GM19463 (cell line): ENCODE measurements around the gene WNT3.
"Not testable (repeated sequence)": the region's sequence is repeated elsewhere in the genome, so short reads cannot be mapped to it uniquely, and the experiment has no call there.

ENCODE experiments used
- ATAC-seq: cut with Tn5 transposase; IDR thresholded peaks from one replicate; pipeline ENCODE4 v1.9.1; 2021; ENCODE audit warnings: mild to moderate bottlenecking, moderate library complexity; ENCODE audit not compliant: unreplicated experiment

The WNT3 gene

GRCh38 chr17:46818316-46818928 is at the start of gene WNT3:
TSS of gene WNT3 (minus strand) at chr17:46818692. CDS start at chr17:46818597, 95 bp downstream.
- no peak for ATAC-seq

- no peak for ATAC-seq
These were observed 48.3 kb upstream of the WNT3 start for GRCh38 chr17:46866747-46867146.

GRCh38 chr17:46866325-46866724 is 47.8 kb upstream of the WNT3 start:
- ATAC-seq, result no peak

- no peak for ATAC-seq
These were observed 46.6 kb upstream of the WNT3 start for GRCh38 chr17:46865100-46865499.

GRCh38 chr17:46863383-46864121 is 45.1 kb upstream of the WNT3 start:
- no peak for ATAC-seq

GRCh38 chr17:46862949-46863348 is 44.5 kb upstream of the WNT3 start:
- ATAC-seq, result no peak

GRCh38 chr17:46859996-46860395 is 41.5 kb upstream of the WNT3 start:
- ATAC-seq, result no peak

- no peak for ATAC-seq
These were observed 39.1 kb upstream of the WNT3 start for GRCh38 chr17:46857600-46857999.

- no peak for ATAC-seq
These were observed 36.5 kb upstream of the WNT3 start for GRCh38 chr17:46854948-46855347.

GRCh38 chr17:46854515-46854914 is 36.0 kb upstream of the WNT3 start:
- no peak for ATAC-seq

- ATAC-seq, result no peak
These were observed 35.5 kb upstream of the WNT3 start for GRCh38 chr17:46853896-46854444.

- ATAC-seq, result no peak
These were observed 32.7 kb upstream of the WNT3 start, which contains the start of gene WNT9B for GRCh38 chr17:46851029-46851741. TSS of gene WNT9B (plus strand) at chr17:46851583. CDS start at chr17:46851639, 56 bp downstream.

- no peak for ATAC-seq
These were observed 32.2 kb upstream of the WNT3 start for GRCh38 chr17:46850688-46851028.

- no peak for ATAC-seq
These were observed 30.0 kb upstream of the WNT3 start for GRCh38 chr17:46848534-46848933.

GRCh38 chr17:46847204-46848191 is 29.0 kb upstream of the WNT3 start:
- ATAC-seq, result no peak

- ATAC-seq, result no peak
These were observed 24.3 kb upstream of the WNT3 start for GRCh38 chr17:46842835-46843234.

GRCh38 chr17:46841561-46842379 is 23.3 kb upstream of the WNT3 start:
- ATAC-seq, result no peak

GRCh38 chr17:46840596-46840995 is 22.1 kb upstream of the WNT3 start:
- not testable (repeated sequence) for ATAC-seq

GRCh38 chr17:46839211-46839610 is 20.7 kb upstream of the WNT3 start:
- ATAC-seq, result no peak

- ATAC-seq, result no peak
These were observed 19.0 kb upstream of the WNT3 start for GRCh38 chr17:46837521-46837920.
